Hepatocyte (in vitro differentiated cells): ENCODE results near the gene PPP1R12A. TPM values are rescaled to one million over a fixed set of nuclear protein-coding genes. Genes with fewer than 3 reads are reported as not detected.

Experiments
- DNase-seq: peaks from one replicate; pipeline ENCODE4 v3.0.0-alpha.2; 2016; ENCODE audit warnings: low spot score
- H2AFZ ChIP-seq: fragments of 200-600 bp; sonication (generic); 2 replicates; pipeline ENCODE4 v1.6.0; 2016; ENCODE audit warnings: antibody characterized with exemption, mild to moderate bottlenecking
- H3K27ac ChIP-seq: fragments of 200-600 bp; sonication (generic); 2 replicates; pipeline ENCODE4 v1.5.1; 2016; ENCODE audit warnings: mild to moderate bottlenecking
- H3K27me3 ChIP-seq: fragments of 200-600 bp; sonication (generic); 2 replicates; pipeline ENCODE4 v1.6.1; 2016
- H3K36me3 ChIP-seq: fragments of 200-600 bp; sonication (generic); replicated peaks from 2 replicates; pipeline ENCODE4 v1.5.1; 2016; ENCODE audit warnings: low read depth; ENCODE audit not compliant: insufficient read depth
- H3K4me1 ChIP-seq: fragments of 200-600 bp; sonication (generic); 2 replicates; pipeline ENCODE4 v1.5.1; 2016; ENCODE audit warnings: mild to moderate bottlenecking, moderate library complexity; ENCODE audit not compliant: insufficient read depth
- H3K4me2 ChIP-seq: fragments of 200-600 bp; sonication (generic); 2 replicates; pipeline ENCODE4 v1.6.0; 2016
- H3K4me3 ChIP-seq: fragments of 200-600 bp; sonication (generic); 2 replicates; pipeline ENCODE4 v1.5.1; 2016; ENCODE audit warnings: mild to moderate bottlenecking
- H3K79me2 ChIP-seq: fragments of 200-600 bp; sonication (generic); 2 replicates; pipeline ENCODE4 v1.6.0; 2017; ENCODE audit warnings: mild to moderate bottlenecking
- H3K9me2 ChIP-seq: fragments of 200-600 bp; sonication (generic); replicated peaks from 2 replicates; pipeline ENCODE4 v1.6.0; 2017; ENCODE audit warnings: mild to moderate bottlenecking; ENCODE audit not compliant: insufficient read depth
- H3K9me3 ChIP-seq: fragments of 200-600 bp; sonication (generic); 2 replicates; pipeline ENCODE4 v1.5.1; 2016; ENCODE audit warnings: low read depth, mild to moderate bottlenecking
- H4K20me1 ChIP-seq: fragments of 200-600 bp; sonication (generic); 2 replicates; pipeline ENCODE4 v1.6.0; 2016; ENCODE audit warnings: mild to moderate bottlenecking; ENCODE audit not compliant: insufficient read depth, poor library complexity, severe bottlenecking
- EZH2 ChIP-seq: fragments of 200-600 bp; sonication (generic); IDR thresholded peaks from 2 replicates; pipeline ENCODE4 v1.6.1; 2016; ENCODE audit warnings: antibody characterized with exemption, mild to moderate bottlenecking, borderline replicate concordance
- EZH2phosphoT487 ChIP-seq: fragments of 200-600 bp; sonication (generic); IDR thresholded peaks from one replicate; pipeline ENCODE4 v1.6.1; 2018; ENCODE audit warnings: antibody characterized with exemption, mild to moderate bottlenecking, low read depth, moderate library complexity; ENCODE audit not compliant: unreplicated experiment, severe bottlenecking
- WGBS: methylation state at CpG from one replicate; pipeline ENCODE4 v1.1.6; 2016; ENCODE audit warnings: low lambda C conversion rate; ENCODE audit errors: missing lambda C conversion rate; 5-methylcytosine and 5-hydroxymethylcytosine counted together
- polyA plus RNA-seq: library from polyadenylated mRNA; unstranded; fragments of >200 nt; fragmentation: Nextera tagmentation; extraction: Ambion mirVana; gene quantifications from 2 replicates; pipeline ENCODE4 v1.2.1, GENCODE V29; 2016
- total RNA-seq: library from RNA; depleted of rRNA; stranded (reverse); fragments of >200 nt; gene quantifications from 2 replicates; pipeline ENCODE4 v1.2.3, GENCODE V29; 2014
- TF ChIP-seq, protein P1 (sequence below): fragments of 200-600 bp; sonication (generic); IDR thresholded peaks from 2 replicates; pipeline ENCODE4 v1.5.1; 2016; ENCODE audit warnings: antibody characterized with exemption, mild to moderate bottlenecking; ENCODE audit not compliant: poor library complexity

The PPP1R12A gene
- total and polyA plus RNA-seq, 2 experiments from 2014 or later: 71.7 to 74.0 TPM

DNA sequence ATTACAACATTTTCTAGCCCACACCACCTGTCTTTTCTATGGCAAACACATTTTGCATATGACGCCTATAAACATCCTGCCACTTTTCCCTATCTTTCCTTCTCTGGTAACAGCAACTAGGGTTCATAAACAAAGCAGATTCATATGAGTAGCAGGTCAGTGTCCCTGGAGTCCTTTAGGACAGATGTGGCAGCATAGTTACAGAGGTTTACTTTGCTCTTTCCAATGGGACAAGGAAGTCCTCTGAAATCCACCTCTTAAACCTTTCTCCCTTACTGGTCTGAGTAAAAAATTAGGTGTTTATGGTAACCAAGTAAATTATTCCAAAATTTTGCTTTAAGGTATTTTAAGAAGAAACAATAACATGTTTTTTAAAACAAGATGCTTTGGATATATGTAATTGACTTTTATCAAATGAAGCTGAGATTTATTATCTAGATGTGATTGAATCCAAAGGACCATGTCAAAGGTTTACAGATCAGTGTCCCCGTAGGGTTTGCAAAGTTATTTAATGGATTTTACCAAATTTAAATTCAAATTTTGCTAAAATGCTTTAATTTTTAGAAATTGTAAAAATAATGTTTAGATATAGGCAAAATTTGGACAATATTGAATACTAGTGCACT is 164.9 kb downstream of the PPP1R12A start:
- Histone ChIP-seq H3K79me2 (no peaks in the 10 kb centered on the region), H2AFZ (no peak overlapping the region), H4K20me1 (no peaks in the 10 kb centered on the region), H3K36me3 (no peaks in the 10 kb centered on the region), H3K4me2 (no peak overlapping the region), H3K27me3 (no peaks in the 10 kb centered on the region), H3K4me3 (no peak overlapping the region), H3K27ac (no peak overlapping the region), H3K9me2 (no peaks in the 10 kb centered on the region), H3K9me3 (no peaks in the 10 kb centered on the region), H3K4me1 (no peaks in the 10 kb centered on the region)
- no peak for TF ChIP-seq EZH2
- no peak for DNase-seq
- WGBS: 95% methylated on average over 2 of the region's 2 CpGs

DNA sequence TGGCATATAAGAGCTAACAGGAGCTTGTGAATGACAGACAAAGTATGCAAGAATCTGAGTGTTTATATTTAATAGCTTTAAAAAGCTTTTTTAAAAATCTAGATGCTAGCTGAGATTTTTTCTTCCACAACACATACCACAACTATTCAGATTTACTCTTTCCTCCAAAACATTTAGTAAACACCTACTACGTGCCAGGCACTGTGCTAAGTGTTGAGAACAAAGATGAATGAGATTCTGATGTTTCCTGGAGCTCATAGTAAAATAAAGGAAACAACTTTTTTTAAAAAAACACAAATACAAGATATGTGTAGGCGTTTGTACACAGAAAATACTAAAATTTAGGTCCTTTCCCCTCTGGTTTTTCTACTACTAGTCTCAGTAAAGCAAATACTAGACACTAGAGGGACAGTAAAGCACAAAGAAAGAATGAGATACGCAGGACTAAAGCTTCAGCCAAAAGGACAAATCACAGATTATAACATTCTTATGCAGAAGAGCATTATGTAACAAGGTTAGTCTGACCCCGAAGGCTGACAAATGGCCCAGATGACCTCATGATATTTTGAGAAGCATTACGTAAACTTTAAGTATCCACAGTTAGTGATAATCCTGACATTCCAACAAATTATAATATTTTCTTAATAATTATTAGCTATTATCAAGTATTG is 165.6 kb downstream of the PPP1R12A start:
- 89% methylated on average over 5 of the region's 5 CpGs for WGBS
- Histone ChIP-seq H3K79me2 (no peaks in the 10 kb centered on the region), H3K9me3 (no peaks in the 10 kb centered on the region), H3K27ac (no peak overlapping the region), H3K4me3 (no peak overlapping the region), H3K36me3 (no peaks in the 10 kb centered on the region), H3K9me2 (no peaks in the 10 kb centered on the region), H2AFZ (no peak overlapping the region), H3K4me2 (no peak overlapping the region), H3K27me3 (no peaks in the 10 kb centered on the region), H4K20me1 (no peaks in the 10 kb centered on the region), H3K4me1 (no peaks in the 10 kb centered on the region)
- TF ChIP-seq, protein P1, sequence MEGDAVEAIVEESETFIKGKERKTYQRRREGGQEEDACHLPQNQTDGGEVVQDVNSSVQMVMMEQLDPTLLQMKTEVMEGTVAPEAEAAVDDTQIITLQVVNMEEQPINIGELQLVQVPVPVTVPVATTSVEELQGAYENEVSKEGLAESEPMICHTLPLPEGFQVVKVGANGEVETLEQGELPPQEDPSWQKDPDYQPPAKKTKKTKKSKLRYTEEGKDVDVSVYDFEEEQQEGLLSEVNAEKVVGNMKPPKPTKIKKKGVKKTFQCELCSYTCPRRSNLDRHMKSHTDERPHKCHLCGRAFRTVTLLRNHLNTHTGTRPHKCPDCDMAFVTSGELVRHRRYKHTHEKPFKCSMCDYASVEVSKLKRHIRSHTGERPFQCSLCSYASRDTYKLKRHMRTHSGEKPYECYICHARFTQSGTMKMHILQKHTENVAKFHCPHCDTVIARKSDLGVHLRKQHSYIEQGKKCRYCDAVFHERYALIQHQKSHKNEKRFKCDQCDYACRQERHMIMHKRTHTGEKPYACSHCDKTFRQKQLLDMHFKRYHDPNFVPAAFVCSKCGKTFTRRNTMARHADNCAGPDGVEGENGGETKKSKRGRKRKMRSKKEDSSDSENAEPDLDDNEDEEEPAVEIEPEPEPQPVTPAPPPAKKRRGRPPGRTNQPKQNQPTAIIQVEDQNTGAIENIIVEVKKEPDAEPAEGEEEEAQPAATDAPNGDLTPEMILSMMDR: no peak
- no peak for TF ChIP-seq EZH2phosphoT487
- TF ChIP-seq EZH2: no peak
- no peak for DNase-seq

DNA sequence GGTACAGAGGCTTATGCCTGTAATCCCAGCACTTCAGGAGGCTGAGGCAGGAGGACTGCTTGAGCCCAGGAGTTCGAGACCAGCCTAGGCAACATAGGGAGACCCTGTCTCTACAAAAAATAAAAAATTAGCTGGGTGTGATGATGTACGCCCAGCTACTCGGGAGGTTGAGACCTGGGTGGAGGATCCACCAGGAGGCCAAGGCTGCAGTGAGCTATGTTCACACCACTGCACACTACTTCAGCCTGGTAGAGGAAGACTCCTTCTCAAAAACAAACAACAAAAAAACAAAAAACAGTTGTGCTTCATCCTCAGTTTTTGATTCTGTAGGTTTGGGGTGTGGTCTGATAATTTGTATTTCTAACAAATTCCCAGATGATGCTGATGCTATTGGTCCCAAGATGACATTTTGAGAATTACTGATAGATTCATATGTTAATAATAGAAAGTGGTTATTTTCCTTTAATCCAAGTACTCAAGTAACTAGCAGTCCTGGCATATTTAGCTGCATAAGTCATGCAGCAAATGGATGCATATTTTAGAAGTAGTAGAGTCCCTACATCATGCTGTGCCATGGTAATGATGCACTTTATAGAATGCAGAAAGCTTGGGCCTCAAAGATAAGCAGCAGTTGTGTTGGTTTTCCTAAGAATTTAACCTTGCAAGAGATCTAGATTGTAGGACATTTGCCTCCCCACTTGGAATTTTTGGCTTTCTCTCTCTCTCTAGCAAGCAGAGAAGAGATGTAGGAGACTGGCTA is 168.0 kb downstream of the PPP1R12A start:
- H3K9me2 ChIP-seq: no peaks in the 10 kb centered on the region
- DNase-seq: no peak
- H3K27me3 ChIP-seq: no peaks in the 10 kb centered on the region
- WGBS: 88% methylated on average over 3 of the region's 3 CpGs
- H3K9me3 ChIP-seq: no peaks in the 10 kb centered on the region
- no peak overlapping the region for H3K4me3 ChIP-seq
- no peaks in the 10 kb centered on the region for H3K36me3 ChIP-seq
- H3K79me2 ChIP-seq: no peaks in the 10 kb centered on the region
- H3K27ac ChIP-seq: no peak overlapping the region
- H4K20me1 ChIP-seq: no peaks in the 10 kb centered on the region
- no peaks in the 10 kb centered on the region for H3K4me1 ChIP-seq
- H2AFZ ChIP-seq: no peak overlapping the region
- no peak for TF ChIP-seq EZH2phosphoT487
- no peak for TF ChIP-seq EZH2
- TF ChIP-seq, protein P1: no peak
- H3K4me2 ChIP-seq: no peak overlapping the region

DNA sequence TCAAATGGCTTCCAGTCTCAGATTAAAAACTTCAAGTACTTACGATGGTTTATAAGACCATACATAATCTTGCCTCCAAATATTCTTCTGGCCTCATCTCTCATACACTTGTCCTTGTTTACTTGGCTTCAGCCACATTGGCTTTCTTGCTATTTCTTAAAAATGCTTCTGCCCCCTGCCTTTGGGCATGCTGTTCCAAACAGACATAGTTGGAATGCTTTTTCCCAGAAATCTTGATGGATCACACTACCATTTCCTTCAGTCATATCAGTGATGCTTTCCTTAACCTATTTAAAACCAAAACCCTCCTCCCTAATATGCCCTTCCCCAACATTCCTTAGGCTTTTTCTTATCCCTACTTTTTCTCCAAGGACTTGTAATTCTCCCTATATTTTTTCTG is 169.7 kb downstream of the PPP1R12A start:
- Histone ChIP-seq H3K27ac (no peak overlapping the region), H3K27me3 (no peaks in the 10 kb centered on the region), H3K4me1 (no peaks in the 10 kb centered on the region), H3K79me2 (no peaks in the 10 kb centered on the region), H2AFZ (no peak overlapping the region), H3K4me3 (no peak overlapping the region), H3K9me3 (no peaks in the 10 kb centered on the region), H3K36me3 (no peaks in the 10 kb centered on the region), H3K9me2 (no peaks in the 10 kb centered on the region), H3K4me2 (no peak overlapping the region), H4K20me1 (no peaks in the 10 kb centered on the region)
- WGBS: 79% methylated on average over 1 of the region's 1 CpG
- no peak for TF ChIP-seq EZH2
- TF ChIP-seq, protein P1: no peak
- no peak for TF ChIP-seq EZH2phosphoT487
- no peak for DNase-seq
